ENCODE results near the gene AP3M1. TPM values are rescaled to one million over a fixed set of nuclear protein-coding genes. Genes with fewer than 3 reads are reported as not detected.

The AP3M1 gene
- polyA plus RNA-seq, 1 experiment, result 31.7 TPM

DNA sequence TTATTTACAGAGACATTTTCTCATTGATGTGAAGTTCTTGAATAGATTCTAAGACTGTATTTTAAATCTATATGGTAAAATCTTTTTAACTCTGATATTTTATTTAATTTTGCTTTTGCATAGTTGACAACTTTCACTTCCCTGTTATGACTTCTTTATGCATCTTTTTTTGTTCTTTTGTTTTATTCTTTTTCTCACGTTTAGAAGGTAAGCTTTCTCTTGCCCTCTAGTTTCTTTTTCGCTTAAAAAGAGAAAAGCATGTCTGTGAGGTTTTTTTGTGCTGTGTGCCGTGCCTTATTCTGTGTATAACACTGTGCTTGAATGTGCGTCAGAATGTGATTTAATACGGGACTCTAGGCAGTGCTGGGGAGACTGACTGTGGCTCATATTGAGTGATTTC lies 74.7 kb downstream of the AP3M1 start:
- ChIA-PET CTCF (interaction anchor here (1.0 to 2.9 kb wide), 7 partner anchors 15 to 189 kb away, joined by 3 to 12 read pairs (median 4); no protein-coding TSS in a partner anchor), POLR2A (no interaction called here)
- peaks cover 5% of the 10 kb centered on the region for H3K36me3 ChIP-seq (ENCODE audit: control insufficient read depth, insufficient read depth, low read length)
- H3K4me3 ChIP-seq (ENCODE audit: low read depth, low read length), result no peak overlapping the region
- H3K27me3 ChIP-seq (ENCODE audit: control insufficient read depth, insufficient read depth, low read length), result no peaks in the 10 kb centered on the region
- TF ChIP-seq, protein P1, sequence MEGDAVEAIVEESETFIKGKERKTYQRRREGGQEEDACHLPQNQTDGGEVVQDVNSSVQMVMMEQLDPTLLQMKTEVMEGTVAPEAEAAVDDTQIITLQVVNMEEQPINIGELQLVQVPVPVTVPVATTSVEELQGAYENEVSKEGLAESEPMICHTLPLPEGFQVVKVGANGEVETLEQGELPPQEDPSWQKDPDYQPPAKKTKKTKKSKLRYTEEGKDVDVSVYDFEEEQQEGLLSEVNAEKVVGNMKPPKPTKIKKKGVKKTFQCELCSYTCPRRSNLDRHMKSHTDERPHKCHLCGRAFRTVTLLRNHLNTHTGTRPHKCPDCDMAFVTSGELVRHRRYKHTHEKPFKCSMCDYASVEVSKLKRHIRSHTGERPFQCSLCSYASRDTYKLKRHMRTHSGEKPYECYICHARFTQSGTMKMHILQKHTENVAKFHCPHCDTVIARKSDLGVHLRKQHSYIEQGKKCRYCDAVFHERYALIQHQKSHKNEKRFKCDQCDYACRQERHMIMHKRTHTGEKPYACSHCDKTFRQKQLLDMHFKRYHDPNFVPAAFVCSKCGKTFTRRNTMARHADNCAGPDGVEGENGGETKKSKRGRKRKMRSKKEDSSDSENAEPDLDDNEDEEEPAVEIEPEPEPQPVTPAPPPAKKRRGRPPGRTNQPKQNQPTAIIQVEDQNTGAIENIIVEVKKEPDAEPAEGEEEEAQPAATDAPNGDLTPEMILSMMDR (IDR thresholded peaks at IDR 0.05; ENCODE audit: insufficient read depth, low read depth, low read length), result no peak
- no peak for DNase-seq (ENCODE audit: low read depth)

DNA sequence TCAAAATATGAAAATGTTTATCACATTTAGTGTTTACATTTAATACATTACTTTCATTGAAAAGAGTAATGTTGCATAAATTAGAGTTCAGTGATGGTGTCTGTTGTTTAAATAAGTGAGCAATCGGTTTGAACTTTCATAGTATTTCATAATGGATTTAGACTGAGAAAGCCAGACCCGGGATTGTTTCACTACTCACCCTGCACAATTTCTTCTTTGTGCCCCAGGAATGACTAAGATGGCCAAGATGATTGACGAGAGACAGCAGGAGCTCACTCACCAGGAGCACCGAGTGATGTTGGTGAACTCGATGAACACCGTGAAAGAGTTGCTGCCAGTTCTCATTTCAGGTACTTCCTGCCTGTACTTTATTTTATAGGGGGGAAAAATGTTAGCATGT lies 78.1 kb downstream of the AP3M1 start:
- H3K4me3 ChIP-seq (ENCODE audit: low read depth, low read length), result no peak overlapping the region
- peaks cover 5% of the 10 kb centered on the region for H3K36me3 ChIP-seq (ENCODE audit: control insufficient read depth, insufficient read depth, low read length)
- CTCF ChIA-PET, result no interaction called here
- DNase-seq (ENCODE audit: low read depth), result no peak
- POLR2A ChIA-PET, result no interaction called here
- no peaks in the 10 kb centered on the region for H3K27me3 ChIP-seq (ENCODE audit: control insufficient read depth, insufficient read depth, low read length)
- TF ChIP-seq, protein P1 (IDR thresholded peaks at IDR 0.05; ENCODE audit: insufficient read depth, low read depth, low read length), result no peak

DNA sequence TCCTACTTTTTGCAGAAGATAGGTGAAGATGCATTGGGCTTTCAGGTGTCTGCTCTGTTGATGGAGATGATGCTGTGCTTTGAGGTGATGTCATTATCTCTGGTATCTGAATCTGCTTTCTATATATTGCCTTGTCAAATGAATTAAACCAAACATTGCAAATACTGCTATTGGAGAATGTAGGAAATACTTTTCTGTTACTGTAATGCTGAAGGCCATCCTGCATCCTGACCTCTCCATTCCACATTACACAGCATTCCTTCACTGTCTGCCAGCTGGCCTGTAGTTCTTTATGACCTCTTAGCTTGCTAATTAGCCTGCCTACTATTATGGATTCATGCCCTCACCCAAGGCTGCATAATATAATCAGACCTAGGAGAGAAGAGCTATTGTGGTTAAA lies 79.5 kb downstream of the AP3M1 start:
- H3K27me3 ChIP-seq (ENCODE audit: control insufficient read depth, insufficient read depth, low read length), result no peaks in the 10 kb centered on the region
- CTCF ChIA-PET, result interaction anchor here (1.0 kb wide), 2 partner anchors 10 to 185 kb away, joined by 3 read pairs; no protein-coding TSS in a partner anchor
- H3K4me3 ChIP-seq (ENCODE audit: low read depth, low read length), result no peak overlapping the region
- POLR2A ChIA-PET, result no interaction called here
- TF ChIP-seq, protein P1 (IDR thresholded peaks at IDR 0.05; ENCODE audit: insufficient read depth, low read depth, low read length), result no peak
- H3K36me3 ChIP-seq (ENCODE audit: control insufficient read depth, insufficient read depth, low read length), result peaks cover 5% of the 10 kb centered on the region
- DNase-seq (ENCODE audit: low read depth), result peak; percentile 61

Other genes starting within 250 kb of the AP3M1 start
- gene PLAU, start 239.7 kb downstream of the AP3M1 start, polyA plus RNA-seq (2011; rRNA removed), result 25.2 and 37.2 TPM in 2 replicates
- 235 and 255 TPM in 2 replicates for gene VCL, start 152.7 kb downstream of the AP3M1 start, polyA plus RNA-seq (2011; rRNA removed)
- gene ADK, start 393 bp upstream of the AP3M1 start, polyA plus RNA-seq (2011; rRNA removed), result 19.4 and 37.6 TPM in 2 replicates

Measured in BJ (cell line).